ENCODE results near the gene PTPN14.

The PTPN14 gene

DNA sequence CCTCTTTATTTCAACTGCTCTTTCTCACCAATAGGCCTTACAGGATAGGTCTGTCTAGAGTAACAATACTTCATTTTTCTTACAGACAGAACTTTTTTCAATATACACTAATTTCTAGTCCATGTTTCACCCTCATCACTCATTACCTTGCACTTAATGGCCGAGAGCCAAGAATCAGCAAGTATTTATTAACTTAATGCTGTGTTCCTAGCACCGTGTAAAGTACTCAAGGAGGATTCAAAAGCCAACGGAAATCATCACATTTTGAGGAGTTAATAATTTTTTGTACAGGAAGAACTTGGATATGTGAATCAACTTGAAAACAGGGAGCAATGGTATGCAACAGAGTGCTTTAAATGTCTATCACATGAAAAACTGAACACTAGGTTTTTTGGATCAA lies 102.0 kb downstream of the PTPN14 start:
- DNase-seq = no peak

DNA sequence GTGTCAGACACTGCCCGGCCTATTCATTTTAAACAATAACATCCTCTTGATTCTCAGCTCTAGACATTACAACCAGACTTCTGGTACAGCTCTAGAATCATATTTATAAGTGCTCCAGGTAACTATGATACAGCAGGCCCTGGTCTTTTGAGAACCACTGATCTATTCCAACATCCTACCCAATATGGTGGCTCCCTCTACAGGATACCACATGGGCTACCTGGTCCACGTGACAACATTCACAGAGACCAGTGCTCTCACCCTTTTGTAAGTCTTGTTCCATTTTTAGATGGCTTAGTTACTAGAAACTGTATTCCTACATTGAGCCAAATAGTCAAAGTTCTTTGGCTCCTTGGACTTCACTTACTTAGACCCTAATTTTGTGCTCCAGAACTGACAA lies 102.9 kb downstream of the PTPN14 start:
- DNase-seq = no peak

DNA sequence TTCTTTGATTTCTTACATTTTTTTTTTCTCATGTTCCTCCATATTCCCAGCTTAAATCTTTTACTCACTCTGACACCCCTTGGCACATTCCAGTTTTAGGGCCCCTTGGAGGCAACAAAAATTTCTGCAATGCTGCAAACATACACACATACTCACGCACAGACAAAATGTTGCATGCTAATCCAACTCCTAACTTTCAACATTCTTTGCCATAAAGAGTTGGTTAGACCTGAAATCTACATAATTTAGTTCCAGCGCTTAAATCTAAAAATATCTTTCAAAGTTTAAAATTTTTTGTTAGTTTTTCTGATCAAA lies 103.9 kb downstream of the PTPN14 start:
- DNase-seq = no peak

DNA sequence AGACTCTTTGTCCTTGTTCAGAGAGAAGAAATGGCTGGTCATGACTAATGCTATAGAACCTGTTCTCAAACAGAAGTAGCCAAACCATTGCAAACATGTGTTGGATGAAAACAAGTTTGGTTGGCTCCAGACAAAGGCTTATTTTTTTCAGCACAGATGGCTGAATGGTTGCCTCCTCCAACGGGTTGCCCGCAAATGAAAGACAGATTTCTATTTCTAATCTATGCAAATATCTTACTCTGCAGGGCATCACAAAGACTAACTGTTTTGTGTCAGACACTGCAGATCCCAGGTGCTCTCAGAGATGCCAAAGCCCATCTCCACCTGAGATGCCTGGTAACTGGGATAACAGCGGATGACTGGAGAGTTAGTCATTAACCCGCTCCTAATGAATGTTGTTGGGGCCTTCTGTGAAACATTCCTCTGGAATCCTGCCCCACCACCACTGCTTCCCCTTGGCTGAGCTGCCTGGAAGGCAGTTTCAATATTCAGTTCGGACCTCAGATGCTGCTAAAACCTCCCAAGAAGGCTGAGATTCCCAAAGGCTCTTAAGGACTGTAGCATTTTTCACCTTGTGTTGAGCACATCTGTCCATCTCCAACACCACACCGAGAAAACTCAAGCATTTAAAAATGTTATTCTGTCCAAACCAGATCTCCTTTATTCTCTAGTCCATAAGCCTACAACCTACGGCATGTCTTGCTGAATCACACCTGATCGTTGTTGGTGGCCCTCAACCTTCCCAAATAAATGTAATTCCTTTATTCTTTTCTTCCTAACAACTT lies 104.4 kb downstream of the PTPN14 start:
- DNase-seq = no peak

DNA sequence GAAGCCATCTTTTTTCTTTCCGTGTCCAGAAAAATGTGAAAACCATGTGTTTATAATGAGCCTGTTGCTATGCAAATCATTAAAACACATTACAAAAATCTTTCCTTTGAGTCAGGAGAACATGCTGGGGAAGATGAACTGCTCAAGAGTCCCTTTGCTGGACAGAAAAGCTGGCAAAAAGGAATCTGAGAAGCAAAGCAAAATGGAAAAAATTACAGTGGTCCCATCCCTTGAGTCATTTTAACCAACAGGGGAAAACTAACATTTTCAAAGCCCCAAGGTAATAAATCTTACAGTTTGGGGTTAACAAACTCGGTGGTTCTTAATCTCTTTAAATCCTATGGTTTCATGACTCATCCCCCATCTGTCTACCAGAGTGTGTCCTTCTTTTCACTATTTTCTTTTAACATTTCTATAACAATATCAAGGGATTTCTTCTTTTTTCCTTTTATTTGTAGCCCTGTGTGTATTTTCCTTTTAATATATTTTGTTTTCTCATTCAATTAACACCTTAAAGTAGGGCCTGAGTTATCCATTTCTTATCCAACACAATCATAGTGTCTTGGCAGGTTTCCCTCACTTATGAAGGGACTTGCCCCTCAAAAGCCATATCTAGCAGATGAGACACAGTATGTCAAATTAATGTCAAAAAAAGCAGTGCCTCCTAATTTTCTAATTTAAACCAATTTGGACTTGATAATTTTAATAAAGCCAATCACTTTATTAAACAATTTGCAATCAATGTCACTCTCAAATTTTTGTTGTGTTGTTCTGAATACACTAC lies 105.4 kb downstream of the PTPN14 start:
- DNase-seq = no peak

DNA sequence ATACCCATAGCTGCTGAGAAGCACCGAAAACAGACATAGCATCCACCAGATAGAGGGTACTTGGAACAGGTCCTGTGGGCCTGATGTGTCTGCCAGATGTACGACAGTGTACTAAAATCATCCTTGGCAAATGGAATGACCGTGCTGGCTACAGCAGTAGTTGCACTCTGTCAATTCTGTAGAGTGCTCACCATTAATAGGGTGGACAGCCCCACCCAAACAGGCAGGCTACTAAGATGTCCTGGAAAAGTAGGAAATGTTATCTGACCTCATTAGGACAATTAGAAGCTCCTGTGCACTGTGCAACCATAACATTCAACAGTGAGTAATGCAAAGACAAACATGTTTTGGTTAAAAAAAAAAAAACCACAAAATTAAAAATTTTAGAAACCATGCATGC lies 106.2 kb downstream of the PTPN14 start:
- DNase-seq = no peak

DNA sequence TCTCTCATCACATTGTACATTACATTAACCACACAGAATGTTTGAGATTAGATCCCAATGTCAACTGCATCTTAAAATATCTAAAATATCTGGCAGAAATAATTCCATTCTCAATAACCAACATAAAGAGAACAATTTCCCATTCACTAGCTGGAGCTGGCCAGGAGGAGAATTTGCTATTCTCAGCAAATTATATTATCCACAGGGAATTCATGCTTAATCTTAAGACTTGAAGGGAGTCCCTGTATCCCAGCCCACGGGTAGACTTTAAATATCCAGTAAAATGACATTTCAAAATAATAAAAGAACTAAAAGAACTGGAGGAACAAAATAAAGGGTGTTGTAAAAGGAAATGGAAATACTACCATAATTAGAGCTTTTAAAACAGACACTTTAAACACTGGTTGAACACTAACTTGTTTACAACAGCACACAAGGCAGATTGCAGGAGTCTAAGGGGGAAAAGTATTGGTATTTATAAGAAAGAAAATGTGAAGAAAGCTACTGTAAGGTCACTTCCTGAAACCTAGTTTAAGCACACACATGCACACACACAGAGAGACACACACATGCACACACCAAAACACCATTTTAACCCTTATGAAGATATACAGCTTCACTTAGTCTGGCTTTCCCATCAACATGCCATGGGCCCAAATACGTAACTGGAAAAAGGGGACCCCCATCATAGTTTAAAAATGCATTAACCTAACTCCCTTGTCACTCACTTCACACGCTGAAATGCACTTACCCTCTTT lies 107.0 kb downstream of the PTPN14 start:
- no peak for DNase-seq

DNA sequence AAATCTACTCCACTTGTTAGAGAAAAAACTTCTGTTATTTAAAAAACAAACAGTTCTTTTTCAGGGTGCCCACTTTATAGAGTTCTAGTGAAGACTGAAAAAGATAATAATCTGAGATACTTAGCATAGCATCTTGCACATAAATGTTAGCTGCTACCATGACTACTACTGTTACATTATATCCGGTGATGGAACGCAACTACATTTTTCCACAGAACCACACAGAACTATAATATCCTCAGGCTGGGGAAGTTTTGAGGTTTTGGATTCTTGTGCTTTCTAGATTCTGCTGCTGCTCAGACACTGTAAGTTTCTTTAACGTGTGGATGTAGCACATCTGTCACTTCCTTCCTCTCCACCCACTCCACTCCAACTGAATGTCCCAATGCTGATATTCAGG lies 110.3 kb downstream of the PTPN14 start:
- no peak for DNase-seq

DNA sequence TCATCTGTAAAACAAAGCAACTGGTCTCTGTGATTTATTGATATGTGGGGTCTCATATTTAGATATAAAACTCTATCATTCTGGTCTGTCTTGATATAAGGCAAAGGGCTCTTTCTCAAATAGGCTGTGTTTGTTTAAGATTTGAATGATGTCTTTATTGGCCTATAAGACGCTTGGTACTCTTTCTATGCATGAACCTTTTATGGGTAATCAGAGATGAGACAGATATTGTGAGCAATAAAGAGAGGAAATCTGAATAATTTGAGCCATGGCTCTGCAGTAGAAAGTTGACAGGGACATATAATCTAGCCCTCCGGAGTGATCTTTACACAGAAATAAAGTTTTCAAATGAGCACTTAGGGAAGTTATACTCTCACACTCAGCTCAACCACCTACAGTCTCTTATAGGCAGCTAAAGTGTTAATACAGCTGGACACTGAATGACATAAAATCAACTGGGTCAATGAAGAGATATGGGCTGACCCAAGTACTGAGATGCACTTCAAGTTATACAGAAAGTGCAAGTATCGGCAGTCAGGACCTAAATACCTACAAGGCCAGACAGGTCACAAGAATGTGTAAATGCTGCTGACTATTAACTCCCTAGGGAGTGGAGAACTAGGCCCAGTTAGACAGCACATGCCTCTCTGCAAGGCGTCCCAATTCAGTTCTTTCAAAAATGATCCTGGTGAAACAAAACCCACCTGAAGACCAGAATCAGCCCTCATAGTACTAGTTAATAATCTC lies 111.0 kb downstream of the PTPN14 start:
- DNase-seq = no peak

DNA sequence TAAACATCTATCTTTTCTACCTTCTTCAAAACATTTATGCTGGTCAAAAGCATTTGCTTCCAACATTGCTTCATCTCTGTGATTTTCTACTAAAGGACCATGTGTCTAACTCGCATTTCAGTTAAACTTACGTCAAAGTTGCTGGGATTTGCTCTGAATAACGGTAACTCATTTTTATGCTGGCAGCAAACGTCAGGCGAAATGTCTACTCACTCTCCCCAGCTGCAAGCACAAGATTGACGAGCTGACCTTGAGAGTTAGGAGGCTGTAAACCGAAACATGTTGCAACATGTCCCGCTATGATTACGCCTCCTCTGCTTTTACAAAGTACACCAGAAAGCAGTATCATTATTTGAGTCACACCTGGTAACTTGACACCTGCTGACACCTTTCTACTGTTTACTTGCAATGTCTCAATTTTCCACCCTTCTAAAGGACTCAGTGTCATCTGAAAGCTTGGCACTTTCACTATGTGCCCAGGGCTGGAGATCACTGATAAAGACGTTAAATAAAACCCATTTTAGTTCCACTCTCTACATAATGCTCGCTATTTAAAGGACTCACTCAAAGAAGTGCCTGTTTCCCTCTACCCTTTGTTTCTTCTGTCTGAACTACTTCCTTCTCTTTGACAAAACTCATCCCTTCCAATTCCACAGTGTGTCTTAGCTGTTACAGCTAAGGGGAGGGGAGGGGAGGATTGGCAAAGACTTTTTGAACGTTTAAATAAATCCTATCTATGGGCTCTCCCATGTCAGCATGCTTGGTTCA lies 111.9 kb downstream of the PTPN14 start:
- DNase-seq = no peak

DNA sequence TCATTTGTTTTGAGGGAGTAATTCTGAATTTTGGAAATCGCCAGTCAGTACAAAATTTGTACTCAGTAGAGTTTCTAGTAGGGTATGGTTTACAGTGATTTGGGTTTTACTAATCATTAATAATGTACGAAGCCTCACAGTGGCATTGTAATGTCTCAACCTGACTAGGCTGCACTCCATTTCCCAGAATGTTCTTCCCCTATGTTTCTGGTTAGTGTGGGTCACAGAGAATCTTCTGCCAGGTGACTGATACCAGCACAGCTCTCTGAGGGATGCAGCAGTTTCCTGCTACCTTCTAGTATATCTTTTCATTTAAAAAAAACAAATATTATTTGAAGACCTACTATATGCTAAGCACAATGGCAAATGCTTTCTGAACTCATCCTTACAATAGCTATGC lies 112.9 kb downstream of the PTPN14 start:
- no peak for DNase-seq

DNA sequence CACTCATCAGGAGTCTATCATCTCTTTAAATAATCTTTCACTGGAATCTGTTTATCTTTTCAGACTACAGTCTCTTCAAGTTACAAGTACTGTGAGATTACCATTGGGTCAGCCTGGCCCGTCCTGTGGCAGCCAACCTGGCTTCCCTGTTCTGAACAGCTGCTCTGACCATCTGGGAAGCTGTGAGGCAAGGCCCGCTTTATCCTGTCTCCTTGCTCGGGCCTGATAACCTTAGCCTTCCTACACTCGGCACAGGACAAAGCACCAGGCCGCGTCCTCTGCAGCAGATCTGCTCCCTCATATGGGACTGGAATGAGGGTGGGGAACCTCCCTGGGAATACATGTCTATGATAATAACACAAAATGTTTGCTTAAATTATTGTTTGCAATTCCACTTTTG lies 113.3 kb downstream of the PTPN14 start:
- no peak for DNase-seq

DNA sequence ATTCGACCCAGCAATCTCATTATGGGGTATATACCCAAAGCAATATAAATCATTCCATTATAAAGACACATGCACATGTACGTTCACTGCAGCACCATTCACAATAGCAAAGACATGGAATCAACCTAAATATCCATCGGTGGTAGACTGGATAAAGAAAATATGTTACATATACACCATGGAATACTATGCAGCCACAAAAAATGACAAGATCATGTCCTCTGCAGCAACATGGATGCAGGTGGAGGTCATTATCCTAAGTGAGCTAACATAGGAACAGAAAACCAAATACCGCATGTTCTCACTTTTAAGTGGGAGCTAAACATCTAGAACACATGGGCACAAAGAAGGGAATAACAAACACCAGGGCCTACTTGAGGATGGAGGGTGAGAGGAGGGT lies 115.5 kb downstream of the PTPN14 start:
- DNase-seq = no peak

DNA sequence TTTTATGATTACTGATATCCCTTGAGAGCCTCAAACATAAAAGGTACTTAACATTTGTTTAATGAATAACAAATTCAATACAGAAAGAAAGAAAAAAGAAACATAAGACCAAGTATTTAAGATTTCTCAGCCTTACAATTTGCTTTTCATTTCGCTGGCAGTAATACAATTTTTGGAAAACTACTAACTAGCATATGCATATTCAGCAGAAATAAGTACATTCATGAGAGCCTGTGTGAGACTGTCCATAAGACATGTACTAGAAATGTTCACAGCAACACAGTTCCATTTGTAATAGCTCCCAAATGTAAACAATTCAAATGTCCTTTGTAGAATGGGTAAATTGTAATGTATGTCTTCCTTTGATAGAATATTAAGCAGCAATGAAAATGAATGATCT lies 119.2 kb downstream of the PTPN14 start:
- DNase-seq = no peak

DNA sequence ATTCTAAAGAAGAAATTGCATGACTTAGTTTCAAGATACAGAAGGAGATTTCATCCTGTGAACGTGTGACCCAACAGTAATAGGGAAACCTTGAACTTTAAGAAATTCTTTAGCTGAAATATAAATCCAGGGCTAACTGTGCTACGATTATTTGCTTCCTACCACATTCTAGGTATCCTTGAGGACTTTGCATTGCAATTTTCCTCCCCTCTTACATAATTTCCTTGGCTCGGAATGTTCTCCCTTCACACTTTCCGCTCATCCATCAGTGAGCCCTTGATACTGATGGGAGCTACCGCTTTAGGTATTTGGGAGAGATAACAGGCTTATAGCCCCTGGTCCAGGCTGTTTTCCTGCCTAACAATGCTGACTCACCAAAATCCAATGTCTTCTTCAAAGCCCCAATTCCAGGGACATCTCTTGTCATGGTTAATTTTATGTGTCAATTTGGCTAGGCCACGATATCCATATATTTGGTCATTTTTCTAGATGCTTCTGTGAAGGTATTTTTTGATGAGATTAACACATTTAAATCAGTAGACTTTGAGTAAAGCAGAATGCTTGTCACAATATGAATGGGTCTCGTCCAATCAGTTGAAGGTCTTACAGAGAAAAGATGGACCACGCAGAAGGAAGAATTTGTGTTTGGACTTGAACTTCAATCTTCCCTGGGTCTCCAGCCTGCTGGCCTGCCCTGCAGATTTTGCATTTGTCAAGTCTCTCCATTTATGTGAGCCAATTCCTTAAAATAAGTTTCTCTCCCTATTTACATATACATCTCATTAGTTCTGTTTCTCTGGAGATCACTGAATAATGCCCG lies 121.2 kb downstream of the PTPN14 start:
- DNase-seq = no peak

DNA sequence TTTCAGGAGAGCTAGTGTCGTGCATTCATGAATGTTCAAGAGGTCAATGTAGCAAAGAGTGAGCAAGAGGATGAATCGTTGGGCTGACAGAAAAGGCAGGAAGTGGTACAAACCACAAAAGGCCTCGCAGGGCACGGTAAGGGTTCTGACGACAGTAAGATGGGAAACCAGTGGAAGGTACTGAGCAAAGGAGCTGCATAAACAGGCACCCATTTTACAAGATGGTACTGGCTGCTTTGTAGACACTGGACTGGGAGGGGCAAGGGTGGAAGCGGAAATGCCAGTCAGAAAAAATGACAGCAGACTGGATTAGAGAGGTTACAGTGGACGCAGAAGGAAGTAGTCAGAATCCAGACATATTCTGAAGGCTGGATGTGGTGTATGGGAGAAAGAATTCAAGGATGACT lies 123.5 kb downstream of the PTPN14 start:
- peak; percentile 64 for DNase-seq

DNA sequence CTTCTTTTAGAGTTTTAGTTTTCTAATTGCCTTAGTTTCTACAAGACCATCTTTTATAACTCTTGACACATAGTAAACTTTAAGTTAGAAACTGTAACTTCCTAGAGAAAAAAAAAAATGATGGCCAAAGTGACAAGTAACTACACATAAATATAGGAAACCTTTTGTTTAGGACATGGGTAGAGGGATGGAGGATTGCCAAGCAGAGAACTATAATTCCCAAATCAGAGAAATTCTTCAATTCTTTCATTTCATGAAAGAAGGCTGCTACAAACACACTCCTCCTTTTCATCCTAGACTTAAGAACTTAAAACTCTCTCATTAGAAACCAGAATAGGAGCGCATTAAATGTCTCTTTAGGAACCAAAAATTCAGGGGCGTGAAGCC lies 125.0 kb downstream of the PTPN14 start:
- DNase-seq = no peak

DNA sequence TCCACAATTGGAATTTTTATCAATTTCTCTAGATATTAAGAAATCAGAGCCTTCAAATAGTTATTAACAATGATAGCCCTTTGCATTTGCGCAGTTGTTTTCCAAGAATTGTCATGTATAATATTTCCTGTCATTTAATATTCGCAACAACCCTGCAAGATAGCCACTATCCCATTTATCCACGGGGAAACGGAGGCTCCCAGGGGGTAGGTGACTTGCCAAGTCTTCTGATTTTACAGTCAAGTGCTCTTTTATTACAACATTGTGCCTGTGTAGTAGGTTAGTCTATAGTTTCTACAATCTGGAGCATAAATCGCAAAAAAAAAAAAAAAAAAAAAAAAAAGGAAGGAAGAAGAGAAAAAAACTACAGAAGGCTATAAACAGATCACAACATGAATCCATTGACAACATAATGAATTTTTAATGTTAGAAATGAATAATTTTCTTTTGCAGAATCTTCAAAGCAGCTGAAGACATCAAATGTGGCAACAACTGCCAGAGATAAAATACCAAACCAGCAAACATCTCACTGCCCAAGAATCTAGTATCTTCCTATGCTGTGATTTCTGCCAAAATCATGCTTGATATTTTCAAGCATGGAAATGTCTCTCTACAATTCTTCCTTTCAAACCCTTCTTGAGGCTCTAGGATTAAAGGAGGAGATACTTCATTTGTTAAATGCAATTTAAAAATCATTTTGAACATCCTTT lies 125.5 kb downstream of the PTPN14 start:
- no peak for DNase-seq

DNA sequence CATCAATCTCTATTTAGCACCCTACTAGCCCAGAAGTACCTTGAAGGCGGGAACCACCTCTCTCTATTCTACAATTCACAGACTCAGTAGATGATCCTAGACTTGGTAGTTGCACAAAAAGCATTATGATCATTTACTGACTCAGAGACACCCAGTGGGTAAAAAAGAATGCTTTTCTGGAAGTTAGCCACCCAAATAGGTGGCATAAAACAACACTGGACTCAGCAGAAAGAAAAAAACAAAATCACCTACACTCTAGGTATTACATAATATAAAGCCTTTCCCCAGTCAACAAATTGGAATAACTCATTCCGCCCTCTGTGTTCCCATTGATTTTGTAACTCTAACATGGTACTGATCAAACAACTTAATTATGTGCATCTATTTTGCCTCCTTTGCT lies 126.3 kb downstream of the PTPN14 start:
- no peak for DNase-seq

DNA sequence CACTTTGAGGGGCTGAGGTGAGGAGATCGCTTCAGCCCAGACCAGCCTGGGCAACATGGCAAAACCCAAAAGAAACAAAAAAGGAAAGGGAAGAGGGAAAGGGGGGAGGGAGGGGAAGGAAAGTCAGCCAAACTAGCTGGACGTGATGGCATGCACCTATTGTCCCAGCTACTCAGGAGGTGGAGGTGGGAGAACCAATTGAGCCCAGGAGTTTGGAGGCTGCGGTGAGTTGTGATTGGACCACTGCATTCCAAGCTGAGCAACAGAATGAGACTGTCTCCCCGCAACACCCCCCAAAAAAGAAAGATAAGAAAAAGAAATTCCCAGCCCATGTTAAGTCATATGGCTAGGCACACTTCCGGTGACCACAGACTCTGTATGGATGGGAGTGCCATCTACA lies 128.4 kb downstream of the PTPN14 start:
- DNase-seq = no peak

DNA sequence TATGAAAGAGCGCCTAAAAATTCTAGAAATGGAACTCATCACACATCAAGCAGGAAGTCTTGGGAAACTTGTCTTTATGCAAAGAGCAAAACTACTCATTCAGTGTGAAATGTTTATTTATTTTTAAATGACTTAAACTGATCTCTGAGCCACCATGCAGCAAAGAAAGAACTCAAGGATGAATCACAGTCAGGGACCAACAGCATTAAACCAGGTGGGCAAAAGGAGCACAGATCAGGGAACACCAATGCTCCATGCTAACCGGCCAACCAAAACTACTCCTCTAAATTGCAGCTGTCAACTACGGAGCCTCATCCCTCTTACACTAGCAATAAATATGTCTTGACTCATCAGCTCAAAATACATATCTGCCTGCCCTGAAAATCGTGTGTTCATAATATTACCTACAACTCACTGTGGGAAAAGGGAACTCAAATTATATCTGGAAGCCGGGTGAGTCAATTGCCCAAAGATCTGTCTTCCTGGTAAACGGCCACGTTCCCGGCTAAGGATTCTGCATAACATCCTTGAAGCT lies 129.2 kb downstream of the PTPN14 start:
- no peak for DNase-seq
